ENCODE measurements around the gene BATF2.

DNA sequence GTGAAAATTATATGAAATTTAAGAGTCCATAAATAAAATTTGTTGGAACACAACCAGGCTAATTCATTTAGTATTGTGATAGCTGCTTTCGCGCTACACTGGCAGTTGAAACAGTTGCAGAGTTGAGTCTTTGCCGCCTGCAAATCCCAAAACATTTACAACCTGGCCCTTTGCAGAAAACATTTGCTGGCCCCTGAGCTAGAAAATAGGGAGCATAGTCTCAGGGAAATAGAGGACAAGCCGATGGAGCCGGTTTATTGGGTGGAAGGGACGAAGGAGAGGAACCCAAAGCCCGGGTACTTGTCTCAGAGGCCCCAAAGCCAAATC lies 43.7 kb upstream of the BATF2 start:
- TF ChIP-seq HMGXB4 (CRISPR knock-in tag; IDR thresholded peaks at IDR 0.05; ENCODE audit: borderline replicate concordance), result no peak
- TF ChIP-seq ESRRA (IDR thresholded peaks at IDR 0.05; ENCODE audit: borderline replicate concordance, low read length), result no peak
- TF ChIP-seq, protein P1, sequence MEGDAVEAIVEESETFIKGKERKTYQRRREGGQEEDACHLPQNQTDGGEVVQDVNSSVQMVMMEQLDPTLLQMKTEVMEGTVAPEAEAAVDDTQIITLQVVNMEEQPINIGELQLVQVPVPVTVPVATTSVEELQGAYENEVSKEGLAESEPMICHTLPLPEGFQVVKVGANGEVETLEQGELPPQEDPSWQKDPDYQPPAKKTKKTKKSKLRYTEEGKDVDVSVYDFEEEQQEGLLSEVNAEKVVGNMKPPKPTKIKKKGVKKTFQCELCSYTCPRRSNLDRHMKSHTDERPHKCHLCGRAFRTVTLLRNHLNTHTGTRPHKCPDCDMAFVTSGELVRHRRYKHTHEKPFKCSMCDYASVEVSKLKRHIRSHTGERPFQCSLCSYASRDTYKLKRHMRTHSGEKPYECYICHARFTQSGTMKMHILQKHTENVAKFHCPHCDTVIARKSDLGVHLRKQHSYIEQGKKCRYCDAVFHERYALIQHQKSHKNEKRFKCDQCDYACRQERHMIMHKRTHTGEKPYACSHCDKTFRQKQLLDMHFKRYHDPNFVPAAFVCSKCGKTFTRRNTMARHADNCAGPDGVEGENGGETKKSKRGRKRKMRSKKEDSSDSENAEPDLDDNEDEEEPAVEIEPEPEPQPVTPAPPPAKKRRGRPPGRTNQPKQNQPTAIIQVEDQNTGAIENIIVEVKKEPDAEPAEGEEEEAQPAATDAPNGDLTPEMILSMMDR (IDR thresholded peaks at IDR 0.05), result no peak
- no peak for TF ChIP-seq POLR2A (IDR thresholded peaks at IDR 0.05; ENCODE audit: low read length)
- no peak for TF ChIP-seq EP300 (IDR thresholded peaks at IDR 0.05)
- TF ChIP-seq CHD4 (IDR thresholded peaks at IDR 0.05; ENCODE audit: borderline replicate concordance), result no peak
- TF ChIP-seq, protein P2, sequence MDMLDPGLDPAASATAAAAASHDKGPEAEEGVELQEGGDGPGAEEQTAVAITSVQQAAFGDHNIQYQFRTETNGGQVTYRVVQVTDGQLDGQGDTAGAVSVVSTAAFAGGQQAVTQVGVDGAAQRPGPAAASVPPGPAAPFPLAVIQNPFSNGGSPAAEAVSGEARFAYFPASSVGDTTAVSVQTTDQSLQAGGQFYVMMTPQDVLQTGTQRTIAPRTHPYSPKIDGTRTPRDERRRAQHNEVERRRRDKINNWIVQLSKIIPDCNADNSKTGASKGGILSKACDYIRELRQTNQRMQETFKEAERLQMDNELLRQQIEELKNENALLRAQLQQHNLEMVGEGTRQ (IDR thresholded peaks at IDR 0.05), result no peak
- TF ChIP-seq JUNB (IDR thresholded peaks at IDR 0.05), result no peak
- no peak for TF ChIP-seq KDM1A (IDR thresholded peaks at IDR 0.05; ENCODE audit: low read depth)
- no peak for TF ChIP-seq EHF (CRISPR knock-in tag; IDR thresholded peaks at IDR 0.05)
- TF ChIP-seq BHLHE40 (IDR thresholded peaks at IDR 0.05; ENCODE audit: low read depth, low read length), result no peak
- no peak for TF ChIP-seq PBX3 (IDR thresholded peaks at IDR 0.05)
- TF ChIP-seq SREBF2 (IDR thresholded peaks at IDR 0.05), result no peak
- TF ChIP-seq SMC3 (IDR thresholded peaks at IDR 0.05), result no peak

Data from A549 (cell line).